A673 (cell line): ENCODE measurements around the gene LAMB4. TPM values are rescaled to one million over a fixed set of nuclear protein-coding genes. Genes with fewer than 3 reads are reported as not detected.
A peak's percentile ranks its signal among the peaks of the same experiment; 100 is the strongest.

Experiments
- BruUV-seq: library from RNA; stranded (reverse); fragments of 400-500 nt; replicated peaks from 2 replicates; lab custom pipeline; 2021; lab: Mats Ljungman, UMichigan
- CTCF ChIA-PET: fragments of 300-600 bp; sonication (Branson Sonifier 250); formaldehyde crosslinking; loops from one replicate; lab custom pipeline; 2022; ENCODE audit warnings: antibody characterized with exemption; lab: Charles Lee
- POLR2A ChIA-PET: fragments of 300-600 bp; sonication (Branson Sonifier 250); formaldehyde crosslinking; loops from one replicate; lab custom pipeline; 2022; ENCODE audit warnings: antibody characterized with exemption; ENCODE audit not compliant: low non-redundant PET; lab: Charles Lee
- DNase-seq: peaks from one replicate; pipeline ENCODE4 v3.0.0-alpha.2; 2015; ENCODE audit warnings: low spot score
- H3K27ac ChIP-seq: fragments of 200-600 bp; sonication (generic); 2 replicates; pipeline ENCODE4 v1.5.1; 2016; ENCODE audit warnings: mixed run types, low read depth, mild to moderate bottlenecking, mixed read lengths, antibody characterized with exemption, low read length; ENCODE audit not compliant: poor library complexity, severe bottlenecking
- H3K27me3 ChIP-seq: fragments of 200-600 bp; sonication (generic); replicated peaks from 2 replicates; pipeline ENCODE4 v1.6.1; 2017; ENCODE audit warnings: mixed run types, low read depth, mild to moderate bottlenecking, mixed read lengths, antibody characterized with exemption, low read length; ENCODE audit not compliant: insufficient read depth, poor library complexity
- H3K36me3 ChIP-seq: fragments of 200-600 bp; sonication (generic); 2 replicates; pipeline ENCODE4 v1.6.1; 2016; ENCODE audit warnings: mixed run types, mild to moderate bottlenecking, mixed read lengths, antibody characterized with exemption, low read length; ENCODE audit not compliant: insufficient read depth, poor library complexity, severe bottlenecking
- H3K4me1 ChIP-seq: fragments of 200-600 bp; sonication (generic); 2 replicates; pipeline ENCODE4 v1.6.1; 2017; ENCODE audit warnings: mixed run types, mild to moderate bottlenecking, mixed read lengths, antibody characterized with exemption, low read length; ENCODE audit not compliant: insufficient read depth, poor library complexity, severe bottlenecking
- H3K4me3 ChIP-seq: fragments of 200-600 bp; sonication (generic); 2 replicates; pipeline ENCODE4 v1.5.1; 2016; ENCODE audit warnings: low read depth, mixed run types, mild to moderate bottlenecking, mixed read lengths, low read length; ENCODE audit not compliant: poor library complexity, severe bottlenecking
- H3K9me3 ChIP-seq: fragments of 200-600 bp; sonication (generic); 2 replicates; pipeline ENCODE4 v1.6.1; 2016; ENCODE audit warnings: mixed run types, low read depth, mild to moderate bottlenecking, mixed read lengths, antibody characterized with exemption, low read length; ENCODE audit not compliant: poor library complexity, severe bottlenecking
- EZH2 ChIP-seq: fragments of 200-600 bp; sonication (generic); IDR thresholded peaks from 2 replicates; pipeline ENCODE4 v1.6.1; 2017; ENCODE audit warnings: borderline replicate concordance, low read depth, mild to moderate bottlenecking, mixed read lengths, antibody characterized with exemption, low read length; ENCODE audit not compliant: poor library complexity, severe bottlenecking
- intact Hi-C: fragments of 100-400 bp; cut with micrococcal nuclease; formaldehyde crosslinking; loops from one replicate; pipeline ENCODE4 v1.10.0; 2022; ENCODE audit not compliant: unreplicated experiment
- total RNA-seq: library from RNA; stranded (reverse); gene quantifications from 2 replicates; pipeline ENCODE4 v1.2.3, GENCODE V29; 2021
- TF ChIP-seq, protein P1 (sequence below): fragments of 300-800, 200-600 bp; sonication (generic); conservative IDR thresholded peaks from 2 replicates; pipeline ENCODE4 v1.5.1; 2017; ENCODE audit warnings: low read depth, mild to moderate bottlenecking, antibody characterized with exemption, low read length, moderate library complexity, mixed read lengths

LAMB4 gene
- total RNA-seq, 1 experiment from 2014 or later = 0.21 TPM

GRCh38 chr7:108079648-108080591 lies 50.2 kb downstream of the LAMB4 start:
- TF ChIP-seq EZH2 = no peak
- TF ChIP-seq, protein P1, sequence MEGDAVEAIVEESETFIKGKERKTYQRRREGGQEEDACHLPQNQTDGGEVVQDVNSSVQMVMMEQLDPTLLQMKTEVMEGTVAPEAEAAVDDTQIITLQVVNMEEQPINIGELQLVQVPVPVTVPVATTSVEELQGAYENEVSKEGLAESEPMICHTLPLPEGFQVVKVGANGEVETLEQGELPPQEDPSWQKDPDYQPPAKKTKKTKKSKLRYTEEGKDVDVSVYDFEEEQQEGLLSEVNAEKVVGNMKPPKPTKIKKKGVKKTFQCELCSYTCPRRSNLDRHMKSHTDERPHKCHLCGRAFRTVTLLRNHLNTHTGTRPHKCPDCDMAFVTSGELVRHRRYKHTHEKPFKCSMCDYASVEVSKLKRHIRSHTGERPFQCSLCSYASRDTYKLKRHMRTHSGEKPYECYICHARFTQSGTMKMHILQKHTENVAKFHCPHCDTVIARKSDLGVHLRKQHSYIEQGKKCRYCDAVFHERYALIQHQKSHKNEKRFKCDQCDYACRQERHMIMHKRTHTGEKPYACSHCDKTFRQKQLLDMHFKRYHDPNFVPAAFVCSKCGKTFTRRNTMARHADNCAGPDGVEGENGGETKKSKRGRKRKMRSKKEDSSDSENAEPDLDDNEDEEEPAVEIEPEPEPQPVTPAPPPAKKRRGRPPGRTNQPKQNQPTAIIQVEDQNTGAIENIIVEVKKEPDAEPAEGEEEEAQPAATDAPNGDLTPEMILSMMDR = no peak
- intact Hi-C loops = no loop called here
- POLR2A ChIA-PET = no interaction called here
- DNase-seq = peak; percentile 87
- no peaks in the 10 kb centered on the region for H3K36me3 ChIP-seq
- CTCF ChIA-PET = interaction anchor here (0.6 kb wide), 1 partner anchor 158 kb away, joined by 3 read pairs; no protein-coding TSS in a partner anchor
- BruUV-seq = no TSS peak
- H3K4me3 ChIP-seq = no peak overlapping the region
- H3K27me3 ChIP-seq = no peaks in the 10 kb centered on the region
- H3K9me3 ChIP-seq = peaks cover 5% of the 10 kb centered on the region
- H3K27ac ChIP-seq = peak overlapping the region; percentile 78
- H3K4me1 ChIP-seq = peaks cover 29% of the 10 kb centered on the region

DNA sequence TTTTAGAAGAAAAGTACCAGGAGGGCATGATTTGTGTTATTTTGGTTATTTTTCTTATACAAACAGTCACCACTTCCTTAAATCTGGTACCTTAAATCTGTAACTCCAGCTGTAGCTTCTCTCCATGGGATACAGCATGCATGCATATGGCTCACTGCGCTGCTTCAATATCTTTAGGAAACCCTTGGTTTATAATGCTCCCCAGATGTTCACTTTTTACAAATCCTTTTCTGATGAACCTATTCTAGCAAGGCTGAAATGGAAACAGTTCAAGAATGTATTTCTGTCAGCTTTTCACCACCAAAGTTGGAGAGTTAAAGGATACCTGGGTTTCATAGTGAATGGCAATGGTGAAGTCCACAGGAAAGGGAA lies 50.9 kb downstream of the LAMB4 start:
- H3K9me3 ChIP-seq = peaks cover 5% of the 10 kb centered on the region
- TF ChIP-seq EZH2 = no peak
- TF ChIP-seq, protein P1 = no peak
- no peaks in the 10 kb centered on the region for H3K36me3 ChIP-seq
- peak overlapping the region; percentile 78 for H3K27ac ChIP-seq
- POLR2A ChIA-PET = no interaction called here
- H3K27me3 ChIP-seq = no peaks in the 10 kb centered on the region
- CTCF ChIA-PET = interaction anchor here (0.6 kb wide), 1 partner anchor 158 kb away, joined by 3 read pairs; no protein-coding TSS in a partner anchor
- BruUV-seq = no TSS peak
- no peak overlapping the region for H3K4me3 ChIP-seq
- intact Hi-C loops = no loop called here
- DNase-seq = peak; percentile 19
- H3K4me1 ChIP-seq = peaks cover 29% of the 10 kb centered on the region

DNA sequence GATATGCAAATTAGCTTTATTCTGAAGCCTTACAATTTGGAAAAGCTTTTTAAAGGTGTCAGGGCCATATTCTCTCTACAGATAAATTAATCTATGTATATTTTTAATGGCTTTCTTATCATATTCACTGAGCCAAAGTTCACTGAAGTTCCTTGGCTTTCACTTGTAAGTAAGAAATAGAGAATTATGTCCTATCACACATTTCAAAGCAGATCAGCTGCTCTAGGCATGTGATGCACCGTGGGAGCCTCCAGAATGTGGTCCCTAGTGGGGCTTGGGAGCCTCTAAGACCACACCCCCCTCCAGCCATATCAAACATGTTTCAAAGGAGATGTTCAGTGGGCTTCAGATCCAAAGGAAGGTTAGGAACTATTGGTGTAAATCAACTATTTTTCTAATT lies 51.5 kb downstream of the LAMB4 start:
- intact Hi-C loops = no loop called here
- H3K9me3 ChIP-seq = peaks cover 5% of the 10 kb centered on the region
- H3K27ac ChIP-seq = no peak overlapping the region
- H3K4me3 ChIP-seq = no peak overlapping the region
- TF ChIP-seq, protein P1 = no peak
- no peak for TF ChIP-seq EZH2
- DNase-seq = no peak
- ChIA-PET POLR2A (interaction anchor here (0.6 kb wide), 2 partner anchors 16 to 20 kb away, joined by 11 to 12 read pairs; no protein-coding TSS in a partner anchor), CTCF (no interaction called here)
- H3K27me3 ChIP-seq = no peaks in the 10 kb centered on the region
- H3K4me1 ChIP-seq = peaks cover 29% of the 10 kb centered on the region
- no TSS peak for BruUV-seq
- H3K36me3 ChIP-seq = no peaks in the 10 kb centered on the region
